Mesenchymal stem cell (in vitro differentiated cells and primary cell): ENCODE results near the gene FIGNL2.

Source experiments
- DNase-seq: peaks from one replicate; pipeline ENCODE4 v3.0.0-alpha.2; 2013
- H2AFZ ChIP-seq: one replicate; pipeline ENCODE4 v1.6.1; 2013; ENCODE audit warnings: low read depth, mild to moderate bottlenecking, control low read depth, inconsistent platforms, low read length, moderate library complexity
- H2AK5ac ChIP-seq: 2 replicates; pipeline ENCODE4 v1.6.1; 2013; ENCODE audit warnings: low read length, moderate library complexity, mild to moderate bottlenecking, inconsistent platforms; ENCODE audit not compliant: severe bottlenecking
- H2BK120ac ChIP-seq: one replicate; pipeline ENCODE4 v1.6.1; 2013; ENCODE audit warnings: low read depth, mild to moderate bottlenecking, inconsistent platforms, low read length, moderate library complexity
- H2BK12ac ChIP-seq, 2 experiments: one replicate each; pipeline ENCODE4 v1.6.1; 2013; ENCODE audit warnings: inconsistent platforms in 2 of 2, low read length in 2 of 2, mild to moderate bottlenecking in 2 of 2, moderate library complexity in 2 of 2, control low read depth in 1 of 2
- H2BK15ac ChIP-seq: one replicate; pipeline ENCODE4 v1.6.1; 2013; ENCODE audit warnings: mild to moderate bottlenecking, low read depth, inconsistent platforms; ENCODE audit not compliant: poor library complexity, severe bottlenecking
- H2BK5ac ChIP-seq: 2 replicates; pipeline ENCODE4 v1.6.1; 2013; ENCODE audit warnings: low read depth, mild to moderate bottlenecking, low read length, control low read depth, inconsistent platforms; ENCODE audit not compliant: poor library complexity, severe bottlenecking
- H3K14ac ChIP-seq, 2 experiments: one replicate each; pipeline ENCODE4 v1.6.1; 2013; ENCODE audit warnings: inconsistent platforms in 2 of 2, low read length in 2 of 2, control low read depth in 1 of 2, mild to moderate bottlenecking in 1 of 2, moderate library complexity in 1 of 2
- H3K18ac ChIP-seq, 2 experiments: one replicate each; pipeline ENCODE4 v1.6.1; 2013; ENCODE audit warnings: inconsistent platforms in 2 of 2, low read length in 2 of 2, control low read depth in 1 of 2, low read depth in 1 of 2, mild to moderate bottlenecking in 1 of 2
- H3K23ac ChIP-seq, 2 experiments: one replicate each; pipeline ENCODE4 v1.6.1; 2013; ENCODE audit warnings: inconsistent platforms in 2 of 2, low read length in 2 of 2, mild to moderate bottlenecking in 2 of 2, moderate library complexity in 2 of 2, control low read depth in 1 of 2
- H3K27ac ChIP-seq: 2 replicates; pipeline ENCODE4 v1.5.1; 2013; ENCODE audit warnings: mild to moderate bottlenecking, moderate library complexity, low read length, control low read depth, inconsistent platforms; ENCODE audit not compliant: poor library complexity, severe bottlenecking
- H3K27me3 ChIP-seq, 2 experiments: 2 replicates each; pipeline versions ENCODE4 v1.6.1 to v1.7.0; 2013; ENCODE audit warnings: low read length in 2 of 2, mild to moderate bottlenecking in 2 of 2, moderate library complexity in 2 of 2, control low read depth in 1 of 2, inconsistent platforms in 1 of 2; ENCODE audit not compliant: control insufficient read depth in 1 of 2, insufficient read depth in 1 of 2
- H3K36me3 ChIP-seq, 2 experiments: 2 replicates each; pipeline versions ENCODE4 v1.6.1 to v1.7.0; 2013; ENCODE audit warnings: low read length in 2 of 2, control low read depth in 1 of 2, inconsistent platforms in 1 of 2, low read depth in 1 of 2, mild to moderate bottlenecking in 1 of 2; ENCODE audit not compliant: insufficient read depth in 2 of 2, control insufficient read depth in 1 of 2
- H3K4ac ChIP-seq, 2 experiments: one replicate each; pipeline ENCODE4 v1.6.1; 2013; ENCODE audit warnings: inconsistent platforms in 2 of 2, low read length in 2 of 2, mild to moderate bottlenecking in 2 of 2, moderate library complexity in 2 of 2, control low read depth in 1 of 2, low read depth in 1 of 2
- H3K4me1 ChIP-seq: 2 replicates; pipeline ENCODE4 v1.6.1; 2013; ENCODE audit warnings: low read depth, low read length, control low read depth; ENCODE audit not compliant: control insufficient read depth, insufficient read depth
- H3K4me2 ChIP-seq: 2 replicates; pipeline ENCODE4 v1.6.1; 2013; ENCODE audit warnings: low read length, mild to moderate bottlenecking, inconsistent platforms; ENCODE audit not compliant: poor library complexity, severe bottlenecking
- H3K4me3 ChIP-seq, 2 experiments: 2 replicates each; pipeline versions ENCODE4 v1.5.1 to v1.7.0; 2013; ENCODE audit warnings: low read length in 2 of 2, mild to moderate bottlenecking in 2 of 2, control low read depth in 1 of 2, low read depth in 1 of 2; ENCODE audit not compliant: insufficient read depth in 1 of 2
- H3K79me1 ChIP-seq: replicated peaks from 2 replicates; pipeline ENCODE4 v1.6.1; 2013; ENCODE audit warnings: mild to moderate bottlenecking, control low read depth, low read length, inconsistent platforms; ENCODE audit not compliant: poor library complexity, severe bottlenecking
- H3K9ac ChIP-seq: 2 replicates; pipeline ENCODE4 v1.7.0; 2013; ENCODE audit warnings: mild to moderate bottlenecking, low read length, moderate library complexity
- H3K9me3 ChIP-seq: 2 replicates; pipeline ENCODE4 v1.7.0; 2013; ENCODE audit warnings: mild to moderate bottlenecking, low read length; ENCODE audit not compliant: control insufficient read depth
- H4K8ac ChIP-seq: one replicate; pipeline ENCODE4 v1.6.1; 2013; ENCODE audit warnings: inconsistent platforms, mild to moderate bottlenecking, low read length, moderate library complexity
- H4K91ac ChIP-seq: one replicate; pipeline ENCODE4 v1.6.1; 2013; ENCODE audit warnings: mild to moderate bottlenecking, low read length, inconsistent platforms
- WGBS: methylation state at CpG from one replicate; pipeline ENCODE4 v1.1.7; 2013; ENCODE audit warnings: mixed read lengths; 5-methylcytosine and 5-hydroxymethylcytosine counted together

FIGNL2 gene

DNA sequence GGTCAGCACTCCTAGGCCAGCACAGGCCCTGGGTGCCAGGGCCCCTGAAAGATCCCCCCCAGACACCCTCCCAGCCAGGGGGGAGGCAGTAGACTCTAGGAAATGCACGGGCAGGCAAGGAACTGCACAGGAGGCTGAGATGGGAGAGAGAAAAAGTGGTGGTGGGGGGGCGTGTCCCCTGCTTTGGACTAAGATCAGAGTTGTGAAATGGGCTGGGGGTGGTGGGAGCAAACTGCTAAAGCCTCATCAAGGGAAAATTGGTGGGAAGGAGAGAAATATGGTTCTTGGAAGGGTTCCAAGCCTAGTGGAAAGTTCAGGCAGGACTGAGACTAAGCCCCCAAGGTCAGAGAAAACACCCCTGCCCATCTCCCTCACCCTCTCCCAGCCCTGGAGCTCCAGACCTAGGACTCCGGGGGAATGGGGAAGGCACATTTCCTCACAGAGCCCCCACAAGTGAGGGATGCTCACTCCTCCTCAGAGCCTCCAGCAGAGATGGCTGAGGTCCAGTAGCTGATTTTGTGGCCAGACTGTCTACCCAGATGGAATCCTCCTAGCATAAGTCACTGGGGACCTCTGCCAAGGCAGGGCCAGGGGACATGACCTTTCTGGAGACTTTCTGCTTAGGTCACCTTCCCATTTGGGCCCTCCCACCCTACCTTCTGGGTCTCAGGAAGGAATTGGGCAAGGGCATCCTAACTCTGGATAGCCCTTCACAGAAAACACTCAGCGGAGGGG lies 29.8 kb downstream of the FIGNL2 start:
- Histone ChIP-seq H3K18ac (peak overlapping the region in 1 of 2 experiments; percentile 21), H3K4me3 (peak overlapping the region in 1 of 2 experiments; percentile 18), H2BK120ac (no peak overlapping the region), H2BK15ac (no peak overlapping the region), H2AFZ (no peak overlapping the region), H3K14ac (no peak overlapping the region), H4K8ac (no peak overlapping the region), H2BK5ac (peak overlapping the region; percentile 1), H2AK5ac (no peak overlapping the region), H3K79me1 (no peaks in the 10 kb centered on the region), H3K9me3 (no peaks in the 10 kb centered on the region), H4K91ac (no peak overlapping the region), H3K27ac (no peak overlapping the region), H2BK12ac (no peak overlapping the region), H3K4ac (no peak overlapping the region), H3K23ac (no peak overlapping the region), H3K36me3 (peaks cover 0 to 3% of the 10 kb centered on the region in 2 experiments), H3K4me1 (peaks cover 16% of the 10 kb centered on the region), H3K27me3 (peaks cover 18 to 59% of the 10 kb centered on the region in 2 experiments), H3K9ac (no peak overlapping the region), H3K4me2 (no peak overlapping the region)
- WGBS, result 59% methylated on average over 3 of the region's 4 CpGs
- DNase-seq, result peak; percentile 22

DNA sequence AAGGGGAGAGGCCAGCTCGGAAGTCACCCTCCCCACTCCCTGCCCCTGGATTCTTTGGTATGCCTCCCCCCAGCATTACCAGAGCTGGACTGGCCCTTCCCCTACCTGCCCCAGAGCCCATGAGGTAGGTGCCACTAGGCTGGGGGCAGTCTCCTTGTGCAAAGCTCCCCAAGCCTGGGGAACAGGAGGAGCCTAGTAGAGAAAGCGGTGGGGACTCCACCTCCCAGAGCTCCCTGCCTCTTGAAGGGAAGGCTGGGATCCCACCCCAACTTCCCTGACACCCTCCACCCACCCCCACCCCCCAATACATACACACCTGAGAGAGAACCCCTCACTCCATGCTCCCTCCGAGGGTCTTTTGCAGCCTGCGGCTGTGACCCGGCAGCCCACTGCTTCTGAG lies 30.4 kb downstream of the FIGNL2 start:
- Histone ChIP-seq H3K9me3 (no peaks in the 10 kb centered on the region), H4K91ac (no peak overlapping the region), H3K18ac (no peak overlapping the region), H3K14ac (no peak overlapping the region), H3K27me3 (peaks cover 12 to 61% of the 10 kb centered on the region in 2 experiments), H2AK5ac (no peak overlapping the region), H2BK15ac (no peak overlapping the region), H2BK12ac (no peak overlapping the region), H3K4me3 (peak overlapping the region in 1 of 2 experiments; percentile 37), H3K27ac (no peak overlapping the region), H3K4ac (no peak overlapping the region), H2BK5ac (no peak overlapping the region), H2AFZ (no peak overlapping the region), H2BK120ac (no peak overlapping the region), H3K4me1 (peaks cover 16% of the 10 kb centered on the region), H3K9ac (no peak overlapping the region), H3K23ac (no peak overlapping the region), H3K4me2 (no peak overlapping the region), H3K79me1 (no peaks in the 10 kb centered on the region), H4K8ac (no peak overlapping the region), H3K36me3 (peaks cover 0 to 3% of the 10 kb centered on the region in 2 experiments)
- WGBS, result 89% methylated on average over 5 of the region's 5 CpGs
- no peak for DNase-seq

DNA sequence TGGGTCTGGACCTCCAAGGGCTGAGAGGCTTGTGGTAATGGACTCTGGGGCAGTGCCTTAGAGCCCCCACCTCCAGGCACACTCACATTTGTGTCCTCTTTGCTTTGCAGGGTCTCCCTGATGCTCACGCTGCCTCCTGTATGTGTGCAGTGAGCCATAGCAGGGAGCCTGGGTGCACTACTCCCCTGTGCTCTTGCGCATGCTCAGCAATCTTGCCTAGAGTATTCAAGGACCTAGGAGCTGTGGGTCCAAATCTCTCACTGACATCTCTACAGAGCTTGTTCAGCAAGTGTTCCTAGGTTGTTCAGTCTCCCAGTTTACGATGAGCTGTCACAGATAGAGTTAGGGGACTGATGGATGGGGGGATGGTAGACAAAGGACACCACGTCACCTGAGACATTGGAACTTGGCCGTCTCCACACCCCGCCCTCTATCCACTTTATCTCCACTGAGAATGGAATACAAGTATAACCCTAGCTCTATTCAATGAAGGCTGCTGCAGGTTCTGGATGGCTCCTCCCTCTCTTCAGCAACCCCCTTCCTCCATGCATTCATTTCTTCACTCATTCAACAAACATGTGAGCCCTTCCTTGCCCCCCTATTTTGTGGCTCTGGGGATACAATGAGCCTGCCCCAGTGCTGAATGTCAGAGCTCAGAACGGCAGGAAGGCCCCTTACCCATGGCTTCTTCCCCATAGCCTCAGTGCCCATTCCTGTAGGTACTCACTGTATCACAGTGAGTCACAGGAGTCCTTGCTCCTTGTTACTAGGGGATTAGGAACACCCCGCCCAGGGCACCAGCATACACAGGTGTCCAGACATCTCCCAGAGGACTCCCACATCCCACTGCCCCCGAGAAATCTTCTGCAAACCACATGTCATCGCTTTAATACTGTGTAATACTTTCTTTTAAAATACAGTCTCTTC lies 31.2 kb downstream of the FIGNL2 start:
- Histone ChIP-seq H3K27me3 (peaks cover 10 to 64% of the 10 kb centered on the region in 2 experiments), H3K18ac (peak overlapping the region in 1 of 2 experiments; percentile 6), H3K27ac (no peak overlapping the region), H3K36me3 (peaks cover 0 to 3% of the 10 kb centered on the region in 2 experiments), H3K4ac (no peak overlapping the region), H4K8ac (no peak overlapping the region), H4K91ac (no peak overlapping the region), H3K79me1 (no peaks in the 10 kb centered on the region), H2BK120ac (no peak overlapping the region), H3K23ac (no peak overlapping the region), H2BK5ac (no peak overlapping the region), H3K4me1 (peaks cover 16% of the 10 kb centered on the region), H2BK15ac (no peak overlapping the region), H3K14ac (no peak overlapping the region), H2BK12ac (no peak overlapping the region), H3K9me3 (no peaks in the 10 kb centered on the region), H3K4me2 (no peak overlapping the region), H2AK5ac (no peak overlapping the region), H3K9ac (no peak overlapping the region), H3K4me3 (no peak overlapping the region), H2AFZ (no peak overlapping the region)
- WGBS, result 95% methylated on average over 10 of the region's 10 CpGs
- DNase-seq, result no peak

DNA sequence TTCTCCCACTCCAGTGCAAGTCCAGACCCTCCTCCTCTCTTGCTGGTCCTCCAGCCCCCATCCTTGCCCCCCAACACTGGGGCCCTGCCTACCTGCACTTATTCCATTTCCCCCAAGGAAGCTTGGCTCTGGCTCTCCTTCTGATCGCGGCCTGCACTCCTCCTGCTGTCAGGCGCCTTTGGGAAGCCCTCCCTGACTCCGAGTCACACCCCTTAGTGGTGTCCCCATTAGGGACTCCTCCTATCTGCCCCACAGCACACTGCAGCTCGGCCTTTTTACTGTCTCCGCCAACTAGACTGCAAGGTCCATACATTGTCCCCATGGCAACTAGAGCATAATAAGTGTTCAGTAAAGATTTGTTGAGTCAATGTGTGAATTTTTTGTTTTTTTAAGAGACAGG lies 32.9 kb downstream of the FIGNL2 start:
- Histone ChIP-seq H4K8ac (no peak overlapping the region), H3K4me2 (no peak overlapping the region), H3K79me1 (no peaks in the 10 kb centered on the region), H2BK120ac (no peak overlapping the region), H3K4me3 (no peak overlapping the region), H2AK5ac (no peak overlapping the region), H3K36me3 (no peaks in the 10 kb centered on the region), H3K9me3 (no peaks in the 10 kb centered on the region), H3K14ac (no peak overlapping the region), H3K9ac (peak overlapping the region; percentile 90), H3K23ac (no peak overlapping the region), H2BK5ac (no peak overlapping the region), H3K27me3 (peaks cover 10 to 64% of the 10 kb centered on the region in 2 experiments), H2BK15ac (no peak overlapping the region), H3K4me1 (peaks cover 13% of the 10 kb centered on the region), H2BK12ac (no peak overlapping the region), H2AFZ (no peak overlapping the region), H3K27ac (no peak overlapping the region), H3K4ac (no peak overlapping the region), H3K18ac (no peak overlapping the region), H4K91ac (peak overlapping the region; percentile 35)
- no peak for DNase-seq
- 68% methylated on average over 4 of the region's 6 CpGs for WGBS
